Effector memory CD4-positive, alpha-beta T cell (primary cell): Measurements from ENCODE around the gene PIEZO1.

Experiments used
- DNase-seq, 3 donors: peaks; one replicate each; pipeline ENCODE4 v3.0.0-alpha.2; 2020
- H3K27ac ChIP-seq: 2 replicates; pipeline ENCODE4 v1.7.0; 2013; ENCODE audit warnings: mild to moderate bottlenecking, low read length, moderate library complexity; ENCODE audit not compliant: insufficient read depth, poor library complexity, severe bottlenecking
- H3K27me3 ChIP-seq: replicated peaks from 2 replicates; pipeline ENCODE4 v1.7.0; 2013; ENCODE audit warnings: mild to moderate bottlenecking, low read length; ENCODE audit not compliant: insufficient read depth, control insufficient read depth, poor library complexity, severe bottlenecking
- H3K36me3 ChIP-seq: 2 replicates; pipeline ENCODE4 v1.7.0; 2013; ENCODE audit warnings: mild to moderate bottlenecking, low read length, moderate library complexity; ENCODE audit not compliant: control insufficient read depth, insufficient read depth
- H3K4me1 ChIP-seq: 2 replicates; pipeline ENCODE4 v1.7.0; 2013; ENCODE audit warnings: low read length, mild to moderate bottlenecking; ENCODE audit not compliant: control insufficient read depth, insufficient read depth, poor library complexity, severe bottlenecking
- H3K4me3 ChIP-seq: 2 replicates; pipeline ENCODE4 v1.7.0; 2013; ENCODE audit warnings: low read length, low read depth, mild to moderate bottlenecking; ENCODE audit not compliant: insufficient read depth, poor library complexity, severe bottlenecking
- H3K9me3 ChIP-seq: 2 replicates; pipeline ENCODE4 v1.7.0; 2013; ENCODE audit warnings: mild to moderate bottlenecking, low read length, moderate library complexity; ENCODE audit not compliant: control insufficient read depth

Gene PIEZO1

DNA sequence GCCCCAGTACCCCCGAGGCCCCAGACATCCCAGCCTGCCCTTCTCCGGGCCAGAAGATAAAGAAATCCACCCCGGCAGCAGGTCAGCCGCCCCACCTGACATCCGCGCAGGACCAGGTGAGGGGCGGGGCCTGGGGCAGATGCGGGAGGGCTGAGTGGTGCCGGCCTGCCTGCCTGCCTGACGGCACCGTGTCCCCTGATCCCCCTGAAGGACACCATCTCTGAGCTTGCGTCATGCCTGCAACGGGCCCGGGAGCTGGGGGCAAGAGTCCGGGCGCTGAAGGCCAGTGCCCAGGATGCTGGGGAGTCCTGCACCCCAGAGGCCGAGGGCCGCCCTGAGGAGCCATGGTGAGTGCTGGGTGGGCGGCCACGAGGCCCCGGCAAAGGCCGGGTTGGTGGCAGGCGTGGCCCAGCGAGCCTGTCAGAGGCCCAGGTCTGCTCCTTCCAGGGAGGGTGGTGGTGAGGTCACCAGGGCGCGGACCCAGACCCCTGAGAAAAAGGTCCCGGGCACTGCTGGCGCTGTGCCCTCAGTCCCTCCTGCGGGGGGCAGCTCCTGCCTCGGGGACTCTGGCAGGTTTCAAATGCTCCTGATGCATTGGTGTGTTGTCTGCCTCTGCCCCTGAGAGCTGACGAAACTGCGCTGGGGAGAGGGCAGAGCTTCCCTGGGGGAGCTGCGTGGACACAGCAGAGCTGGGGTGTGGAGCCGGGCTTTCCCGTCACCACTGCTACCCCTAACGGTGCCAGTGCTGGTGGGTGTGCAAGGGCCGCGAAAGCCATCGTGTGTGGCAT is 19.7 kb upstream of the PIEZO1 start:
- DNase-seq = no peak
- peaks cover 18% of the 10 kb centered on the region for H3K4me1 ChIP-seq
- no peaks in the 10 kb centered on the region for H3K9me3 ChIP-seq
- H3K27ac ChIP-seq = no peak overlapping the region
- peaks cover 13% of the 10 kb centered on the region for H3K36me3 ChIP-seq
- peaks cover 3% of the 10 kb centered on the region for H3K27me3 ChIP-seq
- no peak overlapping the region for H3K4me3 ChIP-seq

DNA sequence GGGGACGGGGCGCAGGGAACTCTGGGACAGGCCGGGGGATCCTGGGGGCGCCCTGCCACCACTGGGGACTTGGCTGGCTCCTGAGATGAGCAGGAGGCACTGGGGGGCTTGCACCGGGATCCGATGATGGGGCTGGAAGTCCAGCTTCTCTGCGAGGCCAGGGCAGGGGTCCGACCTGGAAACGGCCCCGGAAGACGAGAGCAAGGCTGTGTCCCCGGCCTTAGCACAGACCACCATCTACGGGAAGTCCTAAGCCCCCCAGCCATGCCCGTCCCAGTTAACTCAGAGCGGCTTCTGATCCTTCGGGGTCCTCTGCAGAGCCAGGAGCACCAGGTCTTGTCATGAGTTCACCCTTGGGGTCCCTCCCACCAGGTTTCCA is 19.1 kb upstream of the PIEZO1 start:
- Histone ChIP-seq H3K9me3 (no peaks in the 10 kb centered on the region), H3K36me3 (peaks cover 7% of the 10 kb centered on the region), H3K4me1 (peaks cover 18% of the 10 kb centered on the region), H3K4me3 (no peak overlapping the region), H3K27me3 (peaks cover 3% of the 10 kb centered on the region), H3K27ac (no peak overlapping the region)
- no peak for DNase-seq

DNA sequence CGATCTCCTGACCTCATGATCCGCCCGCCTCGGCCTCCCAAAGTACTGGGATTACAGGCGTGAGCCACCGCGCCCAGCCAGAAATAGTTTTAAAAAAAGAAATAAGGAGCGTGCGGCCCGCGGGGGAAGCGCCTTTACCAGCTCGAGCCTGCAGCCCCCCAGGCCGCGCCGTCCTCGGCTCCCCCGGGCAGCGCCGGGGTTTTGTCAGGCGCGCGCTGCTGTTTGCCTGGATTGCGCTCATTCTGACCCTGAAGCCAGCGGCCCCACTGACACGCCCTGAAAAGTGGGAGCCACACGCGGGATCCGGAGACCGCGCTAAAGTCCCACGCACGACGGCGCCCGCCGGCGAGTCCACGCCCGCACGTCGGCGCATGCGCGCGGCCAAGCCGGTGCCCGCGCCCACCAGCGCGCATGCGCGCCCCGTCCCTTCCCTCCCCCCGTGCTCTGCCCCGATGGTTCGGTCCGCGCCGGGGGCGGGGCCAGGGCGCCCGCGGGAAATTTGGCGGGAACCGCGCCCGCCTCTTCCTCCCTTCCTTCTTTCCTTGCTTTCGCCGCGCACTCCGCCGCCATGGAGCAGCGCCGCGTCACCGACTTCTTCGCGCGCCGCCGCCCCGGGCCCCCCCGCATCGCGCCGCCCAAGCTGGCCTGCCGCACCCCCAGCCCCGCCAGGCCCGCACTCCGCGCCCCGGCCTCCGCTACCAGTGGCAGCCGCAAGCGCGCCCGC is 18.4 kb upstream of the PIEZO1 start, which contains the start of gene CDT1:
CDT1 (plus strand) TSS at position 526 of the 724 bp plus-strand sequence; CDS start at position 569, 43 bp downstream.
- H3K4me1 ChIP-seq = peaks cover 18% of the 10 kb centered on the region
- H3K36me3 ChIP-seq = peaks cover 3% of the 10 kb centered on the region
- peak within 1 kb of the TSS; percentile 59 for H3K27ac ChIP-seq
- peaks cover 3% of the 10 kb centered on the region for H3K27me3 ChIP-seq
- H3K4me3 ChIP-seq = peak within 1 kb of the TSS; percentile 62
- DNase-seq = peak; percentile 75 to 83 (median 80)
- no peaks in the 10 kb centered on the region for H3K9me3 ChIP-seq

DNA sequence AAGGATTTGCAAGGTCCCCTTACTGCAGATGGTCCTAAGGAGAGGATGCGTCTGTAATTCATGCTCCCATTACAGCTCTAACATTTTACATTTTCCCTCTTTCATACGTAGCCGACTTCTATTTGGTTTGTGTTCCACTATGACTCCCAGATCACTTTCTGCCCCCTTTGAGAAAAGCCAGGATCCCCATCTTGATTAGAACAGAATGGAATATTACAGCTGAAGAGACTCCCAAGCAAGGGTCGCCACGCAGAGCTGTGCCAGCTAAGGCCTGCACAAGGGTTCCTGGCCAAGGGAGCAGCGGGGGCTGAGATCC is 15.2 kb upstream of the PIEZO1 start:
- Histone ChIP-seq H3K36me3 (no peaks in the 10 kb centered on the region), H3K27me3 (peaks cover 3% of the 10 kb centered on the region), H3K4me3 (no peak overlapping the region), H3K4me1 (peaks cover 23% of the 10 kb centered on the region), H3K9me3 (no peaks in the 10 kb centered on the region), H3K27ac (no peak overlapping the region)
- no peak for DNase-seq

DNA sequence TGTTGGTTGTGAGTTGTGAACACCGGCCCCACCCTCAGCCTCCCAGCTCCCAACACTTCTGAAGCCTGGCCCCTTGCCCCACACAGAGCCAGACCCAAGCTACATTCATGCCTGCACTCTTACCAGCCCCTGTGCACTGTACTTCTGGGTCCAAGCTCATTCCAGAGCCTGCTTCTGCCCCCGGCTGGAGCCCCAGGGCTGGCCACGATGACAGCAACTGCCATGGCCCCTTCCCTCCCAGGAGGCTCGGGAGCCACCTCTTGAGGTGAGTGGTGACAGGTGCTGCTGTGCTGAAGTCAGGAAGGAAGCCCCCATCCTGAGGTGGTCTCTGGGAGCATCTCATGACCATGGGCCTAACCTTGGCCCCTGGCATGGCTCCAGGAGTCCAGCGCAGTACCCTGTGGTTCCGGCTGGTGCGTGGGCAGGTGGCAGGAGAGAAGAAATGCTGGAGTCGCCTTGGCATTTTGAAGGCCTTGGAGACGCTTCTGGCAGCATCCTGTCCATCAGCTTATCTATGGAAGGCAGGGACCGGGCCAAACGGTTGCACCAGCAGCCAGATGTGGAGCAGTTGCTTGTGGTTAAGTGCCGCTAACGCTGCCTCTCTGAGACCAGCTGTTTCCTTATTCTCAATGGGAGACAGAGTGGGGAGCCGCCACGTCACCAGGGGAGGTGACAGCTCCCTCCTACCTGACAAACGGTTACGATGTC is 14.7 kb upstream of the PIEZO1 start:
- no peaks in the 10 kb centered on the region for H3K36me3 ChIP-seq
- peaks cover 23% of the 10 kb centered on the region for H3K4me1 ChIP-seq
- no peak overlapping the region for H3K27ac ChIP-seq
- H3K9me3 ChIP-seq = no peaks in the 10 kb centered on the region
- peaks cover 3% of the 10 kb centered on the region for H3K27me3 ChIP-seq
- DNase-seq = no peak
- no peak overlapping the region for H3K4me3 ChIP-seq

DNA sequence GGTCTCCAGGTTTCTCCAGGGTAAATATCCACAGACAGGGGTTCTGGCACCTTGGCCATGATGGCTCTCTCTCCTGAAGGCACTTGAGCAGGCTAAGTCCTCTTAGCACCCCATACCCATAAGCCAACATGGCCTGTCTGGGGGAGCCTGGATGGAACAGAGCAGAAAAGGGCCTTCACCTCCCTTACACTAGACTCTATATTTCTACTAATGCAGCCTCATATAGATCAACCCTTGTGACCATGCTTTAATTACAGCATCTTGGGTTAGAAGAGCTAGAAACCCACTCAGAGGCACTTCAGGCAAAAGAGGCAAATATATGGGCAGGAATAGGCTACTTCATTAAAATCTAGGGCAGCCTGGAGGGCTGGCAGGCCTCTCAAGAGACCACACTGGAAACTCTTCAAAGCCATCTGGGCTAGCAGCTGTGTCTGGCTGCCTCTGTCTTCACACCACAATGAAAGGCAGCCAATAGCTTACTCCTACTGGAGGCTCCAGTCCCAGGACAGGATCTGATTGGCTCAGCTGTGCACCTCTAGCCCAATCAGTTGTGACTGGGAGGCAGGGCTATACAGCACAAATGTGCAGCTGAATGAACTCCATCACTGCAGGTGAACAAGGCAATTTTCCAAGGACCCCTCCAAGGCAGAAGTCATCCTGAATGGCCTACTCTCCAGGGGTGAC is 13.9 kb upstream of the PIEZO1 start:
- H3K36me3 ChIP-seq = no peaks in the 10 kb centered on the region
- no peaks in the 10 kb centered on the region for H3K9me3 ChIP-seq
- H3K4me1 ChIP-seq = peaks cover 16% of the 10 kb centered on the region
- H3K27me3 ChIP-seq = no peaks in the 10 kb centered on the region
- H3K27ac ChIP-seq = no peak overlapping the region
- DNase-seq = no peak
- no peak overlapping the region for H3K4me3 ChIP-seq

DNA sequence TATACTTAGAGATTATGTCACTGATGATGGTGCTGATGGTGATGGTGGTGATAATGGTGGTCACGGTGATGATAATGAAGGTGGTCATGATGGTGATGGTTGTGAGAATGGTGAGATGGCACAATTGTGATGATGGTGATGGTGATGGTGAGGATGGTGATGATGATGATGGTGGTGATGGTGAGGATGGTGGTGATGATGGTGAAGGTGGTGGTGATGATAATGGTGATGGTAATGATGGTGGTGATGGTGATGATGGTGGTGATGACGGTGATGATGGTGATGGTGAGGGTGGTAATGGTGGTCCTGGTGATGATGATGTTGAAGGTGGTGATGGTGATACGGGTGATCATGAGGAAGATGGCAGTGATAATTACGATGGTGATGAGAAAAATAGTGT is 13.1 kb upstream of the PIEZO1 start:
- Histone ChIP-seq H3K9me3 (no peaks in the 10 kb centered on the region), H3K4me1 (peaks cover 25% of the 10 kb centered on the region), H3K36me3 (no peaks in the 10 kb centered on the region), H3K4me3 (no peak overlapping the region), H3K27me3 (no peaks in the 10 kb centered on the region), H3K27ac (no peak overlapping the region)
- no peak for DNase-seq

DNA sequence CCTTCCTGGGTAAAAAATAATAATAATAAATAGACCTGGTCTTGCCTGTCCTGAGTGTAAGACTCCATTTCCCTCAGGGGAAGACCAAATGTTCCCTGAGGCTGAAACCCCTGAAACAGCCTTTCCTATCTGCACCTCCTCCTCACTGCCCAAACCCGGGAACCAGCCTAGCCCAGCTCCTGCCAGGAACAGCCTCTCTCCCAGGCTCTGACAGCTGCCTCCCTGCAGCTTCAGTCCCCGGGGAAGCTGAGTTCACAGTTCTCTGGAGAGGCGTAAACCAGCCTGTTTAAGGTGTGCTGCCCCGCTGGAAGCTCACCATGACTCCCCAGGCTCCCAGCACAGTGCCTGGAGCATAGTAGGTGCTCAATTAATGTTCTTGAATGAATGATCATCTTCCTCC is 11.3 kb upstream of the PIEZO1 start:
- H3K4me3 ChIP-seq = no peak overlapping the region
- DNase-seq = no peak
- peaks cover 36% of the 10 kb centered on the region for H3K4me1 ChIP-seq
- H3K27ac ChIP-seq = no peak overlapping the region
- H3K27me3 ChIP-seq = no peaks in the 10 kb centered on the region
- no peaks in the 10 kb centered on the region for H3K9me3 ChIP-seq
- no peaks in the 10 kb centered on the region for H3K36me3 ChIP-seq

DNA sequence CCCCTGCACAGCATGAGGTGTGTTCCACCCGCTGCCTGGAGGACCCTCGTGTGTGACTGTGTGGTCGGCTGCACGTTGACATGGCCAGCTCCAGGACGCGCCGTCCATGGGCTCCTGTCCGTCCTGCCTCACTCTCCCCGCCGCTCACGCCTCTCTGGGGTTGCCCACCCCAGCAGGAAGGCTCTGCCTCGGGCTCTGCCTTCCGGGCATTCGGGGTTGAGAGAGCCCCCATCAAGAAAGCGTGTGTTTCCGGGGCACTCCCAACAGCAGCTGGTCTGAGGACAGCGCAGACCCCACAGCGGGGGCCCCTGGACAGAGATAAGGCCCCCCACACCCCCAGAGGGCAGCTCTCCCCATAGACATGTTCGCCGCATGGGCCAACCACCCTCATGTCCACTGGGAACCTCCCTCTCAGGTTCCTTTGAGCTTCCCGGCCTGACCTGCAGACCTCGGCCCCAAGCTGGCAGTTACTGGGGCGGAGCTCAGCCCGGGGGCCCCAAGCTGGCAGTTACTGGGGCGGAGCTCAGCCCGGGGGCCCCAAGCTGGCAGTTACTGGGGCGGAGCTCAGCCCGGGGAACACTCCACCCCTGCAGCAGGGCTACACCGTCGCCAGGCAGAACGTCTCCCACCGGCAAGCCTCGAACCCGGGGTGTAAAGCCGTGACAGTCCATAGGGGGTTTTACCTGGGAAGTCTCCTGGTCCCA is 8.4 kb upstream of the PIEZO1 start:
- no peaks in the 10 kb centered on the region for H3K27me3 ChIP-seq
- H3K4me3 ChIP-seq = no peak overlapping the region
- no peaks in the 10 kb centered on the region for H3K9me3 ChIP-seq
- DNase-seq = no peak
- peaks cover 53% of the 10 kb centered on the region for H3K4me1 ChIP-seq
- H3K27ac ChIP-seq = peak overlapping the region; percentile 53
- no peaks in the 10 kb centered on the region for H3K36me3 ChIP-seq
